Psoas muscle (tissue), 8 donors: ENCODE data around the gene TRAPPC2L. TPM values are rescaled to one million over a fixed set of nuclear protein-coding genes. Genes with fewer than 3 reads are reported as not detected.

ENCODE experiments used
- ATAC-seq, 4 donors: fragments of 200-7000 bp; cut with Tn5 transposase; one replicate each; pipeline ENCODE4 v1.9.1; 2020; ENCODE audit warnings: moderate library complexity in 3 of 4, mild to moderate bottlenecking in 2 of 4
- DNase-seq, 2 donors: peaks; one replicate each; pipeline ENCODE4 v3.0.0-alpha.2; 2020
- H3K27ac ChIP-seq: fragments of 200-600 bp; one replicate; pipeline ENCODE4 v1.8.0; 2022
- H3K27me3 ChIP-seq, 3 donors: fragments of 200-600 bp in 1 of 3; one replicate each; pipeline versions ENCODE4 v1.6.1 to v1.8.0; 2013 to 2022; ENCODE audit warnings: low read length in 2 of 3, mild to moderate bottlenecking in 2 of 3, moderate library complexity in 1 of 3; ENCODE audit not compliant: insufficient read depth in 3 of 3
- H3K36me3 ChIP-seq, 2 donors: fragments of 200-600 bp in 1 of 2; one replicate each; pipeline versions ENCODE4 v1.6.1 to v1.8.0; 2013 to 2022; ENCODE audit warnings: low read depth in 1 of 2, mild to moderate bottlenecking in 1 of 2, moderate library complexity in 1 of 2; ENCODE audit not compliant: insufficient read depth in 1 of 2
- H3K4me1 ChIP-seq: fragments of 200-600 bp; one replicate; pipeline ENCODE4 v1.8.0; 2022
- H3K4me3 ChIP-seq: fragments of 200-600 bp; one replicate; pipeline ENCODE4 v1.8.0; 2022; ENCODE audit warnings: mild to moderate bottlenecking
- H3K9me3 ChIP-seq: fragments of 200-600 bp; one replicate; pipeline ENCODE4 v1.8.0; 2022
- CTCF ChIP-seq: fragments of 200-600 bp; IDR thresholded peaks from one replicate; pipeline ENCODE4 v1.8.0; 2022; ENCODE audit warnings: antibody characterized with exemption
- WGBS, 3 donors: extraction: QIAGEN DNeasy Blood & Tissue Kit; methylation state at CpG; one replicate each; pipeline versions ENCODE4 v1.1.6 to v1.1.7; 2013; 5-methylcytosine and 5-hydroxymethylcytosine counted together
- intact Hi-C, 2 donors: fragments of 100-400 bp; cut with DNase I; formaldehyde crosslinking; loops; one replicate each; pipeline versions ENCODE4 v1.11.0 to v1.14.2; 2022
- polyA plus RNA-seq, 3 donors: library from polyadenylated mRNA; stranded (reverse); fragments of 200-250 nt; gene quantifications; one replicate each; pipeline ENCODE4 v1.2.3, GENCODE V29; 2013
- total RNA-seq, 4 donors: library from RNA; stranded (reverse); fragmentation: NEBNext Ultra II Directional in 2 of 4; extraction: Animal tissue kit (Norgen Biotek cat#: 25700) in 2 of 4; gene quantifications; one replicate each; pipeline versions ENCODE4 v1.2.1 to v1.2.4, GENCODE V29; 2021 to 2023
- donor health status: healthy with polysubstance abuse.
- donor health status: DM: no; HTN: no; CAD: no; lungs with moderate emphysema.
- donor health status: Bipolar disorder and iron deficiency.
- donor health status: healthy.
- donor health status: DM: yes; HTN: yes; CAD: no.
- donor health status: DM: no; HTN: no; CAD: no.
- donor health status: DM: no; HTN: no; CAD: no.
- donor health status: DM: yes; HTN: yes; CAD: no.

TRAPPC2L gene
- total and polyA plus RNA-seq, 7 donors, result 23.9 to 42.6 (median 38.6) TPM

GRCh38 chr16:88883946-88884345 is 27.0 kb downstream of the TRAPPC2L start:
- Histone ChIP-seq H3K27ac (peak overlapping the region; percentile 97), H3K36me3 (peaks cover 0 to 40% of the 10 kb centered on the region in 2 donors), H3K27me3 (no peaks in the 10 kb centered on the region), H3K9me3 (no peaks in the 10 kb centered on the region), H3K4me3 (peak overlapping the region; percentile 60), H3K4me1 (peaks cover 54% of the 10 kb centered on the region)
- DNase-seq (peak; percentile 66 to 86), ATAC-seq (peak; percentile 74 to 88 (median 80))
- TF ChIP-seq CTCF, result no peak
- WGBS, 3 donors, result 22 to 31% (median 28%) methylated on average over 11 of the region's 11 CpGs
- intact Hi-C loops, result loop anchor here in 1 of 2 donors (1.0 kb wide), 1 partner anchor 19 kb away; no protein-coding TSS in a partner anchor

- no peak for TF ChIP-seq CTCF
- intact Hi-C loops, result no loop called here
- DNase-seq (no peak), ATAC-seq (no peak)
- WGBS, 3 donors, result 79 to 93% (median 88%) methylated on average over 38 to 39 of the region's 39 CpGs
- Histone ChIP-seq H3K27me3 (no peaks in the 10 kb centered on the region), H3K36me3 (peaks cover 0 to 33% of the 10 kb centered on the region in 2 donors), H3K9me3 (no peaks in the 10 kb centered on the region), H3K4me1 (peaks cover 54% of the 10 kb centered on the region), H3K27ac (peak overlapping the region; percentile 97), H3K4me3 (peak overlapping the region; percentile 60)
Measured at GRCh38 chr16:88884569-88885271, 27.8 kb downstream of the TRAPPC2L start.

- intact Hi-C loops, result no loop called here
Measured at GRCh38 chr16:88885693-88886280, 28.9 kb downstream of the TRAPPC2L start.

GRCh38 chr16:88886420-88886844 is 29.5 kb downstream of the TRAPPC2L start:
- no peaks in the 10 kb centered on the region for H3K9me3 ChIP-seq
- WGBS, 3 donors, result 43 to 70% (median 49%) methylated on average over 13 to 15 of the region's 15 CpGs
- no peak for TF ChIP-seq CTCF
- peak overlapping the region; percentile 71 for H3K27ac ChIP-seq
- H3K36me3 ChIP-seq, result peaks cover 0 to 33% of the 10 kb centered on the region in 2 donors
- intact Hi-C loops, result no loop called here
- no peak overlapping the region for H3K4me3 ChIP-seq
- DNase-seq (no peak), ATAC-seq (no peak)
- peaks cover 54% of the 10 kb centered on the region for H3K4me1 ChIP-seq
- H3K27me3 ChIP-seq, result no peaks in the 10 kb centered on the region

More at GRCh38 chr16:88885693-88886280, 28.9 kb downstream of the TRAPPC2L start:
- H3K27ac ChIP-seq, result peak overlapping the region; percentile 71
- ATAC-seq (no peak), DNase-seq (no peak)
- H3K4me3 ChIP-seq, result peak overlapping the region; percentile 23
- peaks cover 54% of the 10 kb centered on the region for H3K4me1 ChIP-seq
- TF ChIP-seq CTCF, result no peak
- 36 to 90% (median 60%) methylated on average over 24 to 28 of the region's 28 CpGs for WGBS, 3 donors
- H3K27me3 ChIP-seq, result no peaks in the 10 kb centered on the region
- no peaks in the 10 kb centered on the region for H3K9me3 ChIP-seq
- peaks cover 0 to 31% of the 10 kb centered on the region in 2 donors for H3K36me3 ChIP-seq
